CD4-positive, alpha-beta T cell treated with Interleukin-4 for 4 hours (primary cell): ENCODE results near the gene MAP1LC3B.
A peak's percentile ranks its signal among the peaks of the same experiment; 100 is the strongest.

Experiments used
- DNase-seq: peaks from one replicate; pipeline ENCODE4 v3.0.0-alpha.2; 2020

Gene MAP1LC3B

GRCh38 chr16:87411375-87412271 lies 19.5 kb downstream of the MAP1LC3B start:
- DNase-seq, result no peak

- no peak for DNase-seq
Measured at GRCh38 chr16:87412371-87412995, 20.3 kb downstream of the MAP1LC3B start.

- DNase-seq, result no peak
Measured at GRCh38 chr16:87412996-87413421, 20.9 kb downstream of the MAP1LC3B start.

DNA sequence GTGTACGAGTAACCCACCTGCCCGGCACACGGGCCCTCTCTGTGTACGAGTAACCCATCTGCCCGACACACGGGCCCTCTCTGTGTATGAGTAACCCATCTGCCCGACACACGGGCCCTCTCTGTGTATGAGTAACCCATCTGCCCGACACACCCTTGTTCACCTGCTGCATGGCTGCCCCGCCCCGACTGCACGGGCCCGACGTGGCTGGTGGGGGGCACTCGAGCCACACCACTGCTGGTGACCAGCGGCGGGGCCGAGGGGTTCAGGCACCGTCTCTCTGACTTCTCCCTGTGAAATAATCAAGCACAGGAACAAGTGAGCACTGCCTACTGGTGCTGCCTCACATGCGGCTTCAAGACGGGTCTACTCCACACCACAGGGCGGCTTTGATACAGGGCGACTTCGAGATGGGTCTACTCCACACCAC lies 22.1 kb downstream of the MAP1LC3B start:
- no peak for DNase-seq

DNA sequence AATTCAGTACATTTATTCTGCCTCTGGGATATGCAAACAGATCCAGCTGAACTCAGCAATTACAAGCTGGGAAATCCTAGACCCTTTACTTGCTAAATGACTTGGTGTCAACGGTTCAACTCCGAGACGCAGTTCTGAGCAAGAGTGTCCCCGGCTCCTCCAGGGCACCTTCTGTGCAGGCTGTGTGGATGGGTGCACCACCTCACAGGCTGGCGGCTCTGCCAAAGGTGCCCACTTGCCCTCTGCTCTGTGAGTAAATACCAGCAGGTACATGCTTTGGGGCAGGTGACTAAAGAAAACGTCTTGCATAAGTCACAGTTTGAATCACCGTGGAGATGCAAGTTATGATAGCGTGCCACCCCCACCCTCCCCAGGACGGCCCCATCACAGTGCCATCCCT lies 23.3 kb downstream of the MAP1LC3B start:
- no peak for DNase-seq

DNA sequence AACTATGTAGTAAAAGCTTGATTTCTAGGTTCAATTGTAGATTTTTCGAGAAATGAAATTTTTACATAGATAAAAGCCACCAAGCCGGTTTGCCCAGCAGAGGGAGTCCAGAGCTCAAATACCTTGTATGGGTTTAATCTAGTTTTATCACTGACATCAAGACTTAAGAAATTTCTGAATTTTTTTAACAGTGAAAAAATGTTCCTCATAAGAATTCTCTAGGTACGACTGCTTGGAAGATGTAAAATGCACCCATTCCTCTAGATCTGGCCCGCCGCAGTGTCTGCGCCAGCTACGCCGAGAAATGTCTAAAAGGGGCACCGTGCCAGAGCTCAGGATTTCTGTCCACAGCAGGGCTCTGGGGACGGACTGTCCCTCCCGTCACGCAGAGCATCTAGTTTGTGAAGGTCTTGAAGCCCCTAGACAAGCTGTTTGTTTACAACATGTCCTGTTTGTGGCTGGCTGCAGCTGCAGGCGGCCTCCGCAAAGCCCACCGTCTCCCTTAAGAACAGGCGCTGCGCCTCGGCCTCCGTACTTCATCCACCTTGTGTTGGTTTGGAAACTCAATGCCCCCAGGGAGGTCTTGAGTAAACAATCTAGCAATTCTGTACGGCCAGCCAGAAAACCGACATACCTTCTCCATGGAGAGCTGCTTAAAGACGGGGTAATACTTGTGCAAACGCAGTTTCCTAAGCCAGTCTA lies 24.8 kb downstream of the MAP1LC3B start:
- peak; percentile 13 for DNase-seq

DNA sequence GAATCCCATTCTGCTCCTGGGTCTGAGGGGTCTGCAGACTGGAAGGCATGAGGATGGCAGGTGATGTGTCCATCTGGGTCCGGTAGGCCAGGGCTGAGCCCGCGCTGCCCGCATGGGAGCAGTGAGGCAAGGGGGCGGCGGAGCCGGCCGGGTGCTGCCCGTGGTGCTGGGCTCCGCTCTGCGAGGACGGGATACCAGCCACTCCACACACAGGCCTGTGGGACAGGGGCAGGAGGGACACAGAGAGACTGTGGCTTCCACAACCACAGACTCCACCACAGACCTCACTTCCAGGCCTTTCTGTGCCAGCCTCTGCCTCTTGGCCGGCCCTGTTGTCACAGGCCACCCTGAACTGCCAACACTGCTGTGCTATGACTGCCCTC lies 25.4 kb downstream of the MAP1LC3B start:
- no peak for DNase-seq

GRCh38 chr16:87418216-87418615 lies 26.1 kb downstream of the MAP1LC3B start:
- no peak for DNase-seq

DNA sequence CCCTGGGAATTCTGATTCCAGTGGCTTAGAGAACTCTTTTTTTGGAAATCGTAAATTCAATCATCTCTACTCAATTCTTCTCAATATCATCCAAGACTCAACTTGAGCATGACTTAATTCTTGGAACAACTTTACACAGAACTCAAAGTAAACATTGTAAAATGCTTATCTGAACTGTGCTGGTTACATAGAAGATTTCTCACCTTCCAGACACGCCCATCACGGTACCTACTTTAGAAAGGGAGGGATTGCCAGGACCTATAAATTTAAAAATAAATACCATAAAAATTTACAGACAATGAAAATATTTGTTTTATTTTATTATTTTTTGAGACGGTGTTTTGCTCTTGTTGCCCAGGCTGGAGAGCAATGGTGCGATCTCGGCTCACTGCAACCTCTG lies 26.5 kb downstream of the MAP1LC3B start:
- no peak for DNase-seq

DNA sequence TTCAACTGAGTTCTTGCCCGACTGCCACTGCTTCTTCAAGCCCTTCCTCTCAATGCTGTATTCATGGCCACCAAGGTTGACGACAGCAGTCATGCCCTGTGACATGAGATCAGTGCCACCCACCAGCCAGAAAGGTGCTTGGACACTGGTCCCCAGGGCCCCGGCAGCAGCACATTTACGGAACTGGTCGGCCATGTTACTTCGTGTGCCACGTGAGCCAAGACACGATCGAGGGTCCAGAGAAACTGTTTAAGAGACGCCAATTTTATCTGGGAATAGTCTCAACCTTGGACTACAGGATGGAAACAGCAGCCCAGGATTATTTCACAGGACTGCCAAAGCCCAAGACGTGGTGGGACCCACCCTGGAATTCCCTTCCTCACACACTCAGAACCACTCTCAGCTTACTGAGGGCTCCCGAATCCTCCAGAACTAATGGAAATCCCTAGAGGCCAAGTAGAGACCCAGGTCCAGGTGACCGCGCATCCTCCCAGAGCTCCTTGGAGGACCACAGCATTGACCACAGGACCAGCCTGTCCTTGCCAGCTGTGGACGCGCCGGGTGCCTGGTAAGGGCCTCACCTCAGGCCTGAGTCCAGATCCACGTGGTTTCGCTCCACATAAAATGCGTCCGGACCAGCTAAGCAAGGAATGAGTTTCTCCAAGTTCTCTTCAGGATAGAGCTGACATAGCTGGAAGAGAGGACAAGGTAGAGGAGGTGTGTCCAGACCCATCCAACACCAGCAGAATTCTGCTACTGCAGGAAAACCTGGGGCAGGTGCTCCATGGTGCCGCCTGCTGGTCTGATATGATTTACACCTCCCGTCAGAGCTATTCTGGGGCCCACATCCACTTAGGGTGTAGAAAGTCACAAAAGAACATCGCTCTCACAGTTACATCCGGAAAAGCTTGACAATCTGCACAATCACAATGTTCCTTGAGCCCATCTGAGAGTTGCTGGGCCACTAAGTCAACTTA lies 28.2 kb downstream of the MAP1LC3B start:
- no peak for DNase-seq

GRCh38 chr16:87421003-87421912 lies 29.1 kb downstream of the MAP1LC3B start:
- DNase-seq, result no peak

DNA sequence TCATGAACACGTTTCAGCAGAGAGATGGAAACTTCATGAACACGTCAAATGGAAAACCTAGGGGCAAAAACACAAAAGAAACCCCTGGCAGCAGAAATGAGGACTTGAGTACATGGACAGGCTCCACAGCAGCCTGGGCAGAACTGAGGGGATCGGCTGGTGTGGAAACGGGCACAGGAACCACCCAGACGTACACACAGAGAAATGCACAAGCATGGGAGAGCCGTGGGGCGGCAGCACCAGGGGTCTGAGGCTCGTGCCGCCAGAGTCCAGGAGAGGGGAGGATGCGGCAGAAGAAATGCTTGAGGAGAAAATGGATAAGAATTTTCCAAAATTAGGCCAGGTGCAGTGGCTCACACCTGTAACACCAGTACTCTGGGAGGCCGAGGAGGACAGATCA lies 30.0 kb downstream of the MAP1LC3B start:
- no peak for DNase-seq

DNA sequence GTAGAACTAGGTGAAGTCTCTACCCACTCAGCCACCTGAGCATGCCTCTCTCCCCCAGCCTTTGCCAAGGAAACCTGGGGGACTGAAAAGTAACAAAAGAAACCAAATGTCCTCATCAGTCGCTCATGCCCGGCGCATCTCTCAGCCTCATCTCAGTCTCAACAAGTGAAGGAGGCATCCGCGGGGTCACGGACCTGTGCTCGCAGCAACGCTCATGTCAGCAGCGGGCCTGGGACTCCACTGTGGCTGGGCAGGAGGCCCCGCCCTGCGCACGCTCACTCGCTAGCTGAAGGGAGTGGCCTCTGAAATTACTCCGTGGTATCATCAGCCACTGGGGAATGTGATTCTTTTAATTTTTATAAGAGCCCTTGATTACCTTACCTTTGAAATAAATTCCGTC lies 31.3 kb downstream of the MAP1LC3B start:
- DNase-seq, result no peak

- no peak for DNase-seq
Measured at GRCh38 chr16:87424266-87424665, 32.1 kb downstream of the MAP1LC3B start.

- DNase-seq, result no peak
Measured at GRCh38 chr16:87425941-87426340, 33.8 kb downstream of the MAP1LC3B start.

DNA sequence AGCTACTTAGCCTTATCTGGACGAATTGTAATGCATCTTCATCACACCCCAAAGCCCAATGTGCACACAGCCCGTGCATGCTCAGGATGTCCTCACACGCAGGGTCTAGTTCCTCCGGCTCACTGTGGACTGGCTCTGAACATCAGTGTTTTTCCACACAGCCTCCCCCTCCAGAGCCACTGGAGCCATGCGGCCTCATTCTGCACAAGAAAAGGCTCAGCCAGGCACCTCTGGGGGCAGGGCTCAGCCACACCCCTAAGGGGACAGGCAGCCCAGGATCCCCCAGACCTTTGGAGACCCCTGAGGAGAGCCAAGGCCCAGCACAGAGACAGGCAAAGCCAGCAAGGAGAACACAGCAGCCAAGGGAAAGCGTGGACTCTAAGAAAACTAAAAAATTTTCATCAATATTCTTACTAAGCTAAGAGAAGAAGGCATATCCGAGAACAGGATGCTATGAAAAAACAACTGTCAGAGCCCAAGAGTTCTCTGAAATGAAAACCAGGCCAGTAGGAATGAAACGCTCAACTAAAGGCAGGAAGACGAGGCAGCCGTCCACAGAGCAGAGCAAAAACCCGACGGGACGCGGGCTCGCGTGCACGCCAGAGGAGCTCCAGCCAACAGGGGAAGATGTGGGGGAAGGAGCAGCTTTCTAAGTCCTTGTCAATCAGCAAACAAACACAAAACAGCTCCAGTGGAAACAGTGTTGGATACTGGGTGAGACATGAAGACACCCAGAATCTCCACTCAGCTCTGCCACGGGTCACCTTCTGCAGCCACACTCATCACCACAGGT lies 34.5 kb downstream of the MAP1LC3B start:
- no peak for DNase-seq

DNA sequence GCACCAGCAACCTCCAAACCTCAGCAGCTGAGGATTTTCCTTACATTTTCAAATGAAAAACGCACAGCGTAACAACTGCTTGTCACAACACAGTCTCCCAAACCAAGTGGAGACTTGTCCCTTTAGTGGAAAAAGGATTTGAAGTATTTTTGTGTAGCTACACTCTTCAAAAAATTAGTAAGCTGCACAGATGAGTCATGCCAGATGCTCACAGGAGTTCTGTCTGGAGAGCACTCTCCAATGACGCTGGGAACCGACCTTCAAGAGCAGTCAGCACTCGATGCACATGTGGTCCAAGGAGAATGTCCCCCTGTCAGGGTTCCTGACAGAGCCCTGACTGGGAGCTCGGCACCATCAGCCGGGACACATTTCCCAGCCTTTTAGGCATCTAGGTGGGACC lies 39.8 kb downstream of the MAP1LC3B start:
- DNase-seq, result no peak

DNA sequence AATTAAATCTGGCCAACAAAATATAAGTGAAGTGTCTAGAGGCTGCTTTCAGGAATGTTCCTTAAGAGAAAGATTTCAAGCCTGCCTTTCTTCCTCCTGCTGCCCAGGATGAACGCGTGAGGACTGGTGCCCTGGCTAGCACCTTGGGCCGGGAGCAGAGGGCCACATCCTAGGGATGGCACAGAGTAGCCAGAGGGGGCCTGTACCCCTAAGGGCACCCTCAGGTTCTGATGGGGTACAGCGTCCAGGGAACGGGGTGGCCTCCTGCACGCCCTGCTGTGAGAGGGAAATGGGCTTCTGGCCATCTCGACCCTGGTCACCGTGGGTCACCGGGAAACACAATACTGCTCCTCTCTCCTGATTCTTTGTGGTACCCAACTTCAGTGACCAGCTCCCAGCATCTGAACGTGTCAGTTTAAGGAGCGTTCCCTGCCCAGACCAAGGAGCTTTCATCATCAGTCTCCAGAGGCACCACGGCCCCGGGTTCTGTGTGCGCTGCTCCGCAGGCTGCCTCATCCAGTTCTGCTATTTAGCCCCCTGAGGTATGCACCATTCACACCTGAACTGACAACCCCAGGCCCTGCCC lies 40.3 kb downstream of the MAP1LC3B start:
- no peak for DNase-seq

DNA sequence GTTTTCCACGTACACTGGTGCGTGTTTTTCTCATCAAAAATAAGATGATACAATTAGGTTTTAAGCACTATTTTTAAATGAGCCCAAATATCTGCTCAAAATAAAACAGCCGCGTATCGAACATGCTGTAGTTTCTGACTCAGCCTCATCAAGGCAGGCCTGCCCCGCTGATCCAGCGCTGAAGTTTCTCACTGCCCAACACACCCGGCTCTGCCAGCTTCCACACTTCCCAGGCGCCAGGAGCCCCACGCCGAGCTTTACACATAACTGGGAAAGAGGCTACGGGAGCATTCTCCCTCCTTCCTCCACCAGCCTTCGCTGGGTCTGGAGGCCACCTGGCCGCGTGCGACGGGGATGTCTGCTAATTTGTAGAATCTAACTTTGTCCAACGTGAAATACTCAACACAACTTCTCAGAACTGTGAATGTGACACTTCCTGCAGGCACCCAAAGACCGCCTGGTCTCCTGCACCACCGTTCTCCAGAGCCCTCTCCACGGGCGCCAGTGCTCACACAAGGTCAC lies 42.1 kb downstream of the MAP1LC3B start:
- DNase-seq, result no peak
